ENCODE measurements around the gene TSSK2.

Gene TSSK2

DNA sequence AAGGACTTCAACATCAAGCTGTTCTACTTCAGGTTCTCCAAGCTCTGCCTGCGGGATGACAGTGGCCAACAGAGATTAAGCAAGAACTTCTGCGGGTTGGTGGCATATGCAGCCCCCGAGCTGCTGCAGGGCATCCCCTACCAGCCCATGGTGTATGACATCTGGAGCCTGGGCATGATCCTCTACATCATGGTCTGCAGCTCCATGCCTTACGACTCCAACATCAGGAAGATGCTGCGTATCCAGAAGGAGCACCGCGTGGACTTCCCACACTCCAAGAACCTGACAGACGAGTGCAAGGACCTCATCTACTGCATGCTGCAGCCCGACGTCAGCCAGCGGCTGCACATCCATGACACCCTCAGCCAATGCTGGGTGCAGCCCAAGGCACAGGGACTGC, 6.1 kb upstream of the TSSK2 start:
- no peak for DNase-seq (ENCODE audit: low spot score)

DNA sequence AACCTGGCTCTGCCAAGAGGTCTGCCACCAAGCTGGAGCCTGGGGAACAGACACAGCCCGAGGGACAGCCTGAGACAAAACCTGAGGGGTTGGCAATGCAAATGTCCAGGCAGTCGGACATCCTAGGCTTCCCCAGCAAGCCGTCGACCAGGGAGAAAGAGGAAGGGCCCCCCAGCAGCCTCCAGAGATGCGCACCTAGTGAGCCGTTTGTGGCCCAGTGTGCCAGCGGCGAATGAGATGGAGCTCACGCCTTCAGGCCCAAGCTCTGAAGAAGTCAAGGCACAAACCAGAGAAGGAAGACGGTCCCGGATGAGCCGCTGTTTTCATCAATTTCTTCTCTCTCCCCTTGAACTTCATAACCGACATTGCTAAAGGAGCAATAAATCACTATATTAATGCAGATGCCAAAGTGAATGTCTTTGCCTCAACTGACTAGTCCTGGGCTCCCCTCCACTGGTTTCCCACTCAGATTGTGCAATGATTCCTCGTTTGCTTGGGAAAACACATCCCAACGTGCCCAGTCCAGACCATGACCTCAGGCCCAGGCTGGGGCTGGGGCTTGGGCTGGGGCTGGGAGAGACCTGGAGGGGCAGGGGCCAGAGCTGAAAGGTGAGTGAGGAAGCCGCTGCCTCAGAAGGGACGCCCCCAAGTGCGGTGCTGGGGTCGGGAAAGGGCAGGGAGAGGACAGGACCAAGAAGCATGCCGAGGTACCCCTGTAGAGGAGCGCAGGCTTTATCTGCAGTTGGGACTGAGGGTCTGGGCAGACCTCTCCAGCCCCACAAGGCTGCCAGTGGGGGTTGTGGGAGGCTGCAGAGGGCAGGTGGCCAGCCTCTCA, 5.4 kb upstream of the TSSK2 start:
- DNase-seq (ENCODE audit: low spot score), result no peak

- no peak for DNase-seq (ENCODE audit: low spot score)
Observed at GRCh38 chr22:19126309-19127273, 4.5 kb upstream of the TSSK2 start.

GRCh38 chr22:19127329-19128008, 3.6 kb upstream of the TSSK2 start:
- no peak for DNase-seq (ENCODE audit: low spot score)

DNA sequence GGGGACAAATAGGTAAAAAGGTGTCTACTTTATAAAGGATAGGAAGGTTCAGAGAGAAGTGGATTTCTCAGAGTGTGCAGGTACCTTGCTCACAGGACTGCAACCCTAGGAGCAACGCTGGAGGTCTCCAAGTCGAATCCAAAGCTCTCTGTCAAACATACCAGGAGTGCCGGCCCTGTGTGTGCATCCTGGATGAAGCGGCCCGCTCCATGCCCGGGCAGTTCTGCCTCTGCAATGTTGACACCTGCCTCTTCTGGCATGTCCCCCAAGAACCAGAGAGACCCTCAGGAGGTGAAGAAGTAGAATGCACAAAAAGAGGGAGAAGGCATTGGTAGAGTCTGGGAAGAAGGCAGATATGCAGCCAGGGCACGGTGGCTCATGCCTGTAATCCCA, 3.1 kb upstream of the TSSK2 start:
- no peak for DNase-seq (ENCODE audit: low spot score)

DNA sequence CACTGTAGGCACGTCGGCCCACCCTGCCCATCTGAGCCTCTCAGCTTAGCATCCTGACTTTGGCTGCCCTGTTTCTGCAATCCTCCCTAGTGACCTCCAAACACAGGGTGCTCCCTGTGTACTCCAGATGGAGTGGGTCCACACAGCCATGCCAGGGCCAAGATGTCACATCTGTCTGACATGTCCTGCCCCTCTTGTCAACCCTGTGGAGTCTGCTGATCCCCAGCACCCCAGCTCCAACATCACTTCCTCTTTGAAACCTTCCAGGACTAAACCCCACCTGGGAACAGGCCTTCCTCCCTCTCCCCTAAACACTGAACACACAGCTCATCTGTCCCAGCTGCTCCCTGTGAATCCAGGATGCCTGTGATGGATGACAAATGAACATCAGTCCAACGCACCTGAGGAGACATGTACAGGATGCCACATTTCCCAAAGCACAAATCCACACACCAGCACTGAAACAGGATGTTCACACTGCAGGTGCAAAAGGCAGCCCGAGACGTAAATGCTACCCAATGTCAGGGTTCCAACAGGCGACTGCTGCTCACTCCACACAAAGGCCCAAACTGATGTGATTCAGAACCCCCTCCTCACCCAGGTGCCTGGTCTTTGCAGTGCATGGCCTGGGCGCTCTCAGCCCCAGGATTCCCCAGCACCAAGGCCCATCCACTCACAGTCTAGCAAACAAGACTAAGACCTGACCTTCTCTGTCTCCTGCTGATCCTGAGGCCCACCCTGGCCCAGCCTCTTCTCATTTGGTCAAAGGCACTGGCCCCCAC, 2.0 kb upstream of the TSSK2 start:
- DNase-seq (ENCODE audit: low spot score), result no peak

- DNase-seq (ENCODE audit: low spot score), result no peak
Observed at GRCh38 chr22:19129871-19130270, 1.2 kb upstream of the TSSK2 start.

DNA sequence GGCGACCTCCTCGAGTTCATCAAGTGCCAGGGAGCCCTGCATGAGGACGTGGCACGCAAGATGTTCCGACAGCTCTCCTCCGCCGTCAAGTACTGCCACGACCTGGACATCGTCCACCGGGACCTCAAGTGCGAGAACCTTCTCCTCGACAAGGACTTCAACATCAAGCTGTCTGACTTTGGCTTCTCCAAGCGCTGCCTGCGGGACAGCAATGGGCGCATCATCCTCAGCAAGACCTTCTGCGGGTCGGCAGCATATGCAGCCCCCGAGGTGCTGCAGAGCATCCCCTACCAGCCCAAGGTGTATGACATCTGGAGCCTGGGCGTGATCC, 542 bp downstream of the TSSK2 start:
- no peak for DNase-seq (ENCODE audit: low spot score)

DNA sequence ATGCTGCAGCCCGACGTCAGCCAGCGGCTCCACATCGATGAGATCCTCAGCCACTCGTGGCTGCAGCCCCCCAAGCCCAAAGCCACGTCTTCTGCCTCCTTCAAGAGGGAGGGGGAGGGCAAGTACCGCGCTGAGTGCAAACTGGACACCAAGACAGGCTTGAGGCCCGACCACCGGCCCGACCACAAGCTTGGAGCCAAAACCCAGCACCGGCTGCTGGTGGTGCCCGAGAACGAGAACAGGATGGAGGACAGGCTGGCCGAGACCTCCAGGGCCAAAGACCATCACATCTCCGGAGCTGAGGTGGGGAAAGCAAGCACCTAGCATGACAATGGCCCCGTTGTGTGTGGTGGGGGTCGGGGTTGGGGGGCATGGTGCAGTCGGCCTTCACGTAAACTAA, 1.0 kb downstream of the TSSK2 start:
- no peak for DNase-seq (ENCODE audit: low spot score)

GRCh38 chr22:19132693-19133400, 1.7 kb downstream of the TSSK2 start:
- no peak for DNase-seq (ENCODE audit: low spot score)

GRCh38 chr22:19133561-19133960, 2.5 kb downstream of the TSSK2 start:
- DNase-seq (ENCODE audit: low spot score), result no peak

- DNase-seq (ENCODE audit: low spot score), result no peak
Observed at GRCh38 chr22:19134176-19134831, 3.2 kb downstream of the TSSK2 start.

GRCh38 chr22:19134874-19135273, 3.8 kb downstream of the TSSK2 start:
- no peak for DNase-seq (ENCODE audit: low spot score)

DNA sequence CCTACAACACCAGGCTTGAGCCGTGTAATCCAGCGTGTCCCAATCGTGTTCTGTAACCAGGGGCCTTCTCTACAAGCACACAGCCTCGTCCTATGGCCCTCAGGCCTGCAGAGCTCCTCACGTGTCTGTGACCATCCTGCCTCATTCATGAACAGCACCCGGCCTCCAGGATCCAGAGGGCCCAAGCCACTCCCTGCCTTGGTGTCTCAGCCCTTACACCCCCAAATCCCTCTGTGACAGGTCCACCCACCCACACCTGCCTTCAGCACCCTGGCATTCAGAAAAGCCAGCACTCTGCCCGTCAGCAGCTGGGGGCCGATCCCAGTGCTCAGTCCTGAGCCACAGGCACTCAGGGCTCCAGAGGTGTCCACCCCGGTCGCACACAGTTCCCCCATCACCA, 5.8 kb downstream of the TSSK2 start:
- DNase-seq (ENCODE audit: low spot score), result no peak

GRCh38 chr22:19137384-19138216, 6.5 kb downstream of the TSSK2 start:
- no peak for DNase-seq (ENCODE audit: low spot score)

DNA sequence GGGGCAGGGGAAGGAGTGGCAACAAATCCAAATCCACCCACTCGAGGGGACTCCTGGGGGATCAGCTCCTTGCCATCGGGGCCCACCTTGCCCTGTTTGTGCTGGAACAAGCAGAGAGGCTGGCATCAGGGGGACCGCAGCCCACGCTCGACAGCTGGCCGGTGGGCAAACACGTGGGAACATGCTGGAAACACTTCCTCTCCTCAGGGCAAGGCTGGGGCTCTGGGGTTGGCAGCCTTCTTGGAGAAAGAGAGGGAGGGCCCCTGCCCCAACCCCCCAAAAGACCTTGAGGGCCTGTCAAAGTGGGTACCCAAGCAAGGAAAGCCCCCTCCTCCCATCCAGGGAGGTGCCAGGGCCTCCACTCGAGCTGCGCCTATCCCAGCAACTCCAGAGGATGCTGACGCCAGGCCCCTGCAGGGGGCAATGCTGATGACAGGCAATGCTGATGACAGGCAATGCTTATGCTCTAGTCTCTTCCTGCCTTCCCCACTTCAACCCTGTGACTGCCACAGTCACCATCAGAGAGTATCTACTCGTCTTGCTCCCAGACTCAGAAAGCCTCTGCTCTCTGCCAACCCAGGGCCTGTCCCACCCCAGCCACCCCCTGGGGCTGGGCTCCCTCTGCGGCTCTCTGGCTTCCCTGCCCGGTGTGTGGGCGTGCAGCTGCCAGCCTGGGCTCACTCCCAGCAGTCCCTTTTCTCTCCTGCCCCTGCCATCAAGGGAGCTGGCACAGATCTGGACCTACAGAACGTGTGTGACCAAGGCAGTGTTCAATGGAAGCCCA, 7.3 kb downstream of the TSSK2 start:
- DNase-seq (ENCODE audit: low spot score), result no peak

DNA sequence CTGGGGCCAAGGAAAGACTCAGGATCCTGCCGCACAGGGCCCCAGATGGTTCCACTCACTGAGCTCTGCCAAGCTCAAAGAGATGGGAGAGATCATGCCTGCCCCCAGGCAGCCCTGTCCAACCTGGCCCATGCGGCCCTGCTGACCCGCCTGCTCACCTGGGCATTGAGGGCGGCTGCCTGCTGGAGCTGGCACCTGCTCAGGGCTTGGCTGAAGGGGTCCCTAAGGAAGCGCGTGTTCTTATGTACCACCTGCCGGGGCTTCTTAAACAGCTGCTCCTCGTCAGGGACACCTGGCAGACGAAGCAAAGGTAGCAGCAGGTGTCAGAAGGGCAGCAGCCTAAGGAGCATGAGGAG, 7.9 kb downstream of the TSSK2 start:
- DNase-seq (ENCODE audit: low spot score), result no peak

GRCh38 chr22:19139974-19140373, 8.9 kb downstream of the TSSK2 start:
- no peak for DNase-seq (ENCODE audit: low spot score)

- no peak for DNase-seq (ENCODE audit: low spot score)
Observed at GRCh38 chr22:19142394-19142793, 11.3 kb downstream of the TSSK2 start.
